Endothelial cell of umbilical vein (primary cell): Measurements from ENCODE around the gene R3HDM1.

Experiments used
- CTCF ChIP-seq, 2 donors: IDR thresholded peaks; 1 replicate in 1 of 2; 2 replicates in 1 of 2; pipeline ENCODE4 v1.5.1; 2011; ENCODE audit warnings: low read length in 2 of 2, mild to moderate bottlenecking in 2 of 2, moderate library complexity in 2 of 2, control low read depth in 1 of 2, inconsistent platforms in 1 of 2, low read depth in 1 of 2; ENCODE audit not compliant: insufficient read depth in 1 of 2; ENCODE audit errors: extremely low read depth in 1 of 2
- EZH2 ChIP-seq: IDR thresholded peaks from 2 replicates; pipeline ENCODE4 v1.6.1; 2012; ENCODE audit warnings: borderline replicate concordance, low read depth, mild to moderate bottlenecking, moderate library complexity, low read length, inconsistent platforms; ENCODE audit not compliant: severe bottlenecking
- POLR2A ChIP-seq: IDR thresholded peaks from 2 replicates; pipeline ENCODE4 v1.6.1; 2012; ENCODE audit warnings: low read depth, mild to moderate bottlenecking, control low read depth, low read length

- TF ChIP-seq CTCF (IDR thresholded peaks at IDR 0.05; ENCODE audit: extremely low read depth in 1 of 2, insufficient read depth in 1 of 2, low read depth in 1 of 2, low read length in 2 of 2) (peak in 1 of 2 donors; percentile 15), EZH2 (no peak), POLR2A (peak; percentile 75)
These were observed at the start of gene R3HDM1 for GRCh38 chr2:135531231-135532197.
